ENCODE data around the gene PLP2. TPM values are rescaled to one million over a fixed set of nuclear protein-coding genes. Genes with fewer than 3 reads are reported as not detected.

Gene PLP2
- total RNA-seq, 2 donors from 2014 or later: 1.9 to 2.0 TPM

- H3K9me3 Mint-ChIP-seq: peaks cover 59% of the 10 kb centered on the region
- 93% methylated on average over 8 of the region's 8 CpGs; no CpG with 5 or more reads in 1 of the 2 experiments for WGBS, 2 experiments (ENCODE audit: insufficient coverage in 1 of 2, insufficient read length in 1 of 2)
- DNase-seq: no peak
- Histone ChIP-seq H3K9me3 (ENCODE audit: control insufficient read depth, low read length) (no peaks in the 10 kb centered on the region), H3K27ac (ENCODE audit: low read depth, low read length) (no peak overlapping the region), H3K4me3 (ENCODE audit: low read length) (no peak overlapping the region), H3K9ac (ENCODE audit: extremely low read depth, low read length, poor library complexity, severe bottlenecking) (no peak overlapping the region), H3K36me3 (ENCODE audit: control insufficient read depth, insufficient read depth, low read length) (no peaks in the 10 kb centered on the region), H3K27me3 (ENCODE audit: control insufficient read depth, insufficient read depth, low read length, poor library complexity, severe bottlenecking) (no peaks in the 10 kb centered on the region), H3K4me1 (ENCODE audit: control insufficient read depth, insufficient read depth, low read length) (no peaks in the 10 kb centered on the region)
- H3K36me3 Mint-ChIP-seq (ENCODE audit: low read depth): no peaks in the 10 kb centered on the region
- no peak for TF ChIP-seq CTCF (conservative IDR thresholded peaks at IDR 0.05)
- H3K27me3 Mint-ChIP-seq (ENCODE audit: insufficient read depth): no peaks in the 10 kb centered on the region
- H3K27ac Mint-ChIP-seq: no peak overlapping the region
- no peaks in the 10 kb centered on the region for H3K4me1 Mint-ChIP-seq
- H3K4me3 Mint-ChIP-seq: no peak overlapping the region
Measured at GRCh38 chrX:49206543-49206942, 34.8 kb downstream of the PLP2 start.

- no peaks in the 10 kb centered on the region for H3K9me3 ChIP-seq (ENCODE audit: control insufficient read depth, low read length)
- H3K4me1 Mint-ChIP-seq: no peaks in the 10 kb centered on the region
- no peak overlapping the region for H3K4me3 ChIP-seq (ENCODE audit: low read length)
- no peak for DNase-seq
- no peaks in the 10 kb centered on the region for H3K4me1 ChIP-seq (ENCODE audit: control insufficient read depth, insufficient read depth, low read length)
- H3K27me3 ChIP-seq (ENCODE audit: control insufficient read depth, insufficient read depth, low read length, poor library complexity, severe bottlenecking): no peaks in the 10 kb centered on the region
- H3K27ac Mint-ChIP-seq: no peak overlapping the region
- H3K27me3 Mint-ChIP-seq (ENCODE audit: insufficient read depth): peaks cover 3% of the 10 kb centered on the region
- no peak overlapping the region for H3K27ac ChIP-seq (ENCODE audit: low read depth, low read length)
- no peak for TF ChIP-seq CTCF (conservative IDR thresholded peaks at IDR 0.05)
- no peak overlapping the region for H3K4me3 Mint-ChIP-seq
- no peaks in the 10 kb centered on the region for H3K36me3 Mint-ChIP-seq (ENCODE audit: low read depth)
- no peak overlapping the region for H3K9ac ChIP-seq (ENCODE audit: extremely low read depth, low read length, poor library complexity, severe bottlenecking)
- H3K9me3 Mint-ChIP-seq: peaks cover 70% of the 10 kb centered on the region
- H3K36me3 ChIP-seq (ENCODE audit: control insufficient read depth, insufficient read depth, low read length): no peaks in the 10 kb centered on the region
- 90% methylated on average over 5 of the region's 5 CpGs; no CpG with 5 or more reads in 1 of the 2 experiments for WGBS, 2 experiments (ENCODE audit: insufficient coverage in 1 of 2, insufficient read length in 1 of 2)
Measured at GRCh38 chrX:49208399-49208798, 36.7 kb downstream of the PLP2 start.

GRCh38 chrX:49209434-49210251 is 37.9 kb downstream of the PLP2 start:
- TF ChIP-seq CTCF (conservative IDR thresholded peaks at IDR 0.05): no peak
- WGBS, 2 experiments (ENCODE audit: insufficient coverage in 1 of 2, insufficient read length in 1 of 2): 76 to 80% methylated on average over 2 to 25 of the region's 28 CpGs
- DNase-seq: peak; percentile 71
- no peak overlapping the region for H3K9ac ChIP-seq (ENCODE audit: extremely low read depth, low read length, poor library complexity, severe bottlenecking)
- H3K9me3 Mint-ChIP-seq: peaks cover 68% of the 10 kb centered on the region
- H3K9me3 ChIP-seq (ENCODE audit: control insufficient read depth, low read length): no peaks in the 10 kb centered on the region
- H3K36me3 Mint-ChIP-seq (ENCODE audit: low read depth): no peaks in the 10 kb centered on the region
- H3K4me1 ChIP-seq (ENCODE audit: control insufficient read depth, insufficient read depth, low read length): no peaks in the 10 kb centered on the region
- H3K36me3 ChIP-seq (ENCODE audit: control insufficient read depth, insufficient read depth, low read length): no peaks in the 10 kb centered on the region
- H3K4me3 ChIP-seq (ENCODE audit: low read length): no peak overlapping the region
- H3K27me3 Mint-ChIP-seq (ENCODE audit: insufficient read depth): peaks cover 4% of the 10 kb centered on the region
- H3K27ac ChIP-seq (ENCODE audit: low read depth, low read length): no peak overlapping the region
- peak overlapping the region; percentile 24 for H3K4me3 Mint-ChIP-seq
- H3K4me1 Mint-ChIP-seq: no peaks in the 10 kb centered on the region
- no peak overlapping the region for H3K27ac Mint-ChIP-seq
- no peaks in the 10 kb centered on the region for H3K27me3 ChIP-seq (ENCODE audit: control insufficient read depth, insufficient read depth, low read length, poor library complexity, severe bottlenecking)

Measured in endodermal cell (in vitro differentiated cells).